Measurements from ENCODE around the gene NFATC2. TPM values are rescaled to one million over a fixed set of nuclear protein-coding genes. Genes with fewer than 3 reads are reported as not detected.

The NFATC2 gene
- total RNA-seq, 1 donor from 2014 or later: 4.2 TPM

DNA sequence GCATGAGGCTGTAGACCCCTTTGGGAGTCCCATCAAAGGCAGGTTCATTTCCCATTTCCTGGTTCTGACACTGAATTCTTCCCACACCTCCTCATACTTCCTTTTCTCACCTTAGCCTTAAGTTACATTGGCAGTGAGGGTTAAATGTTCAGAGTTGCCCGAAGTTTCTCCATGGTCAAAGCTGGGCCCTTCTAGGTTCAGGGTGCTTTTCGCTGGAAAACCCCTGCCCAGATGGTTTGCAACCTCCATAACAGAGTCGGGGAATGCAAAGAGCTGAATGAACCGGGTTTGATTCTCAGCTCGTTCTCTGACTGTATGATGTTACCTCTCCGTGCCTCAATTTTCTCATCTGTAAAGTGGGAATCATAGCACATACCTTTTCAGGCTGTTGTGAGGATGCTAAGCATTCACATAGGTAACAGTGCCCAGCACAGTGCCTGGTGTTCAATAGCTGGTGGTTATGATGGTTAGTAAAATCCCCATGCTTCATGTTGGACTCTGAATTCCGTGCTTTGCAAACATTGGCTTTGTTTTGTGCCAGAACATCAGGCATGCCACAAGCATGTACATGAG is 149.8 kb downstream of the NFATC2 start:
- Histone ChIP-seq H3K4me1 (peaks cover 75% of the 10 kb centered on the region), H3K27me3 (ENCODE audit: low read depth) (no peaks in the 10 kb centered on the region), H3K4me3 (no peak overlapping the region), H3K36me3 (no peaks in the 10 kb centered on the region), H3K27ac (replicated peaks) (peak overlapping the region; percentile 63), H3K9me3 (replicated peaks) (no peaks in the 10 kb centered on the region)
- intact Hi-C loops (cut with micrococcal nuclease): no loop called here
- DNase-seq: no peak
- TF ChIP-seq, protein P1, sequence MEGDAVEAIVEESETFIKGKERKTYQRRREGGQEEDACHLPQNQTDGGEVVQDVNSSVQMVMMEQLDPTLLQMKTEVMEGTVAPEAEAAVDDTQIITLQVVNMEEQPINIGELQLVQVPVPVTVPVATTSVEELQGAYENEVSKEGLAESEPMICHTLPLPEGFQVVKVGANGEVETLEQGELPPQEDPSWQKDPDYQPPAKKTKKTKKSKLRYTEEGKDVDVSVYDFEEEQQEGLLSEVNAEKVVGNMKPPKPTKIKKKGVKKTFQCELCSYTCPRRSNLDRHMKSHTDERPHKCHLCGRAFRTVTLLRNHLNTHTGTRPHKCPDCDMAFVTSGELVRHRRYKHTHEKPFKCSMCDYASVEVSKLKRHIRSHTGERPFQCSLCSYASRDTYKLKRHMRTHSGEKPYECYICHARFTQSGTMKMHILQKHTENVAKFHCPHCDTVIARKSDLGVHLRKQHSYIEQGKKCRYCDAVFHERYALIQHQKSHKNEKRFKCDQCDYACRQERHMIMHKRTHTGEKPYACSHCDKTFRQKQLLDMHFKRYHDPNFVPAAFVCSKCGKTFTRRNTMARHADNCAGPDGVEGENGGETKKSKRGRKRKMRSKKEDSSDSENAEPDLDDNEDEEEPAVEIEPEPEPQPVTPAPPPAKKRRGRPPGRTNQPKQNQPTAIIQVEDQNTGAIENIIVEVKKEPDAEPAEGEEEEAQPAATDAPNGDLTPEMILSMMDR (IDR thresholded peaks at IDR 0.05; ENCODE audit: borderline replicate concordance): no peak

DNA sequence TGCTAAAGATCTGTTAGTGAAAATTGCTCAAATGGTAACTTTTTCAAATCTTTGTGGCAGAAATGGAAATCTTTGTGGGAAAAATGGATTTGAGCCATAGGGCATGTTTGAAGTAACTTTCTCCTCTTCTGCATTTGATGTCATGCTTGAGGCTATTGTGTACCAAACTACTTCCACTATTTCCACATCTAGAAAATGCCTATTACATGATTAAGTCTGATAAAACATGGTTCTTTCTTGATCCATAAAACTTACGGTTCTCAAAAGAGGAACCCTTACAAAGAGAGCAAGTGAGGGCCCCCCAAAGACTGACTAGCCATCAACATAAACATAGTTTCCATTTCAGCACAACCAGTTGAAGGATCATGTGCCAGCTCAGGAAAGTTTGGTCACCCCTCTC is 150.6 kb downstream of the NFATC2 start:
- Histone ChIP-seq H3K36me3 (no peaks in the 10 kb centered on the region), H3K4me3 (no peak overlapping the region), H3K9me3 (replicated peaks) (no peaks in the 10 kb centered on the region), H3K27ac (replicated peaks) (no peak overlapping the region), H3K27me3 (ENCODE audit: low read depth) (no peaks in the 10 kb centered on the region), H3K4me1 (peaks cover 67% of the 10 kb centered on the region)
- DNase-seq: no peak
- TF ChIP-seq, protein P1 (IDR thresholded peaks at IDR 0.05; ENCODE audit: borderline replicate concordance): no peak
- intact Hi-C loops (cut with micrococcal nuclease): no loop called here

DNA sequence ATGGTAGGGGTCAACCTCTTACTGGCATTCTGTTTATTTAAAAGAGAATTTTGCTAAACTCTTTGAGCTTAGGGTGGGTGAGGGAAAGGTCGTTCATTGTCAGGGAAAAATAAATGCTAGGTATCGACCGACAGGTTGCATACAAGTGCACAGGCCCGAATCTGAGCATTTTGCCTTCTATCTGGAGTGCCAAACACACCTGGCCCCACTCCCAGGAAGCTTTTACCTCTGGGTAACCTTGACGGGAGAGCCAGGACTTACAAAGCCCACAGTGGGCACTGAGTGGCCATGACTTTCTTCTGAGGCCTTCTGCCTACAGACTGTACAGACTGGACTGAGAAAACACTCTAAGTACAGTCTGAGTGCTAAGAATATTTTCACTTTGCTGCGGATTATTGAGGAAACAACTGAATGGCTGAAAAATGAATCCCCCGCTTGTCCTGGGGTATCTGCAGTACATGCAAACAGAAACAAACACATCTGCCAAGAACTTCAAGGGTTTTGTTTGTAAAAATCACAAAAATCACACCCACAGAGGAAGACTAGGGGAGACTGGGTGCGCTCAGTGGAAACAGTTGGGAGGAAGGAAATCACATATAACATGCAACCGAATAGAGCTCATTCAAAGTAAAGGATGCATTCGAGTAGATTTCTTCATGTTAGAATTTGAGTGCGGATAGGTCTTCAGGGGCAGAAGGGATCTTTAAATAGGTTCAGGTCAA is 152.8 kb downstream of the NFATC2 start:
- Histone ChIP-seq H3K9me3 (replicated peaks) (no peaks in the 10 kb centered on the region), H3K27ac (replicated peaks) (peak overlapping the region; percentile 82), H3K4me3 (no peak overlapping the region), H3K36me3 (no peaks in the 10 kb centered on the region), H3K4me1 (peaks cover 48% of the 10 kb centered on the region), H3K27me3 (ENCODE audit: low read depth) (no peaks in the 10 kb centered on the region)
- intact Hi-C loops (cut with micrococcal nuclease): no loop called here
- DNase-seq: no peak
- TF ChIP-seq, protein P1 (IDR thresholded peaks at IDR 0.05; ENCODE audit: borderline replicate concordance): no peak

DNA sequence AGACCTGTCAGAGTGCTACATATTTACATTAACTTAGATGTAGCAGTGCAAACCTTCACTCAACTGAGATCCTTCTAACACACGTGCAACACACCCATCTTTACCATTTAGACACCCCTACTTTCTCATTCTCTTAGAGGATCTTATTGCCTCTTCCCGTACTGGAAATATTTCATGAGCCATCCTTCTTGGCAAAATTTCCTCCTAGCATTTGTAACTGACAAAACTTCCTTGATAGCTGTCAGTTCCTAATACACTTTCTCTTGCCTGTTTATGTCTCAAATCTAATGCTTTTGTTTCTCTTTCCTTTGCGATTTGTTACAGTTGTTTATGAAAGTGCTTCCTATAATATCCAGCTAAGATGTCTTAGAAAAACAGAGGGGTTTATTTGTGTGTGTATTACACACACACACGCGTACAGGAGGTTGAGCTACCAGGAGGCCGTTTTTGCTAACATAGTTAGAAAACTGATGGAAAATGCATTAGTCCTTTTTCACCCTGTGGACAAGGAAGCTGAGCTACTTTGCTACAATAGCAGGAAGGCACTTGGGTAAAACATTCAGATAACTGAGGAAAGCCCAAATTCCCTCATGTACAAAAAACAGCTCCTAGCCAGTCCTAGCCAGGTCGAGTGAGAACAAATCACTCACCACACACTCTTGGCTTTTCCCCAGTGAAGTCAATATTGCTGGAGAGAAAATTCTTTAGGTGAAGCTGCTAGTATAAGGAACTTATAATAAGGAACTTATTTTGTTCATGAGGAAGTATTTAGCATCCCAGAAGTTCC is 153.6 kb downstream of the NFATC2 start:
- Histone ChIP-seq H3K4me1 (peaks cover 40% of the 10 kb centered on the region), H3K27me3 (ENCODE audit: low read depth) (no peaks in the 10 kb centered on the region), H3K27ac (replicated peaks) (peak overlapping the region; percentile 82), H3K9me3 (replicated peaks) (no peaks in the 10 kb centered on the region), H3K4me3 (no peak overlapping the region), H3K36me3 (no peaks in the 10 kb centered on the region)
- DNase-seq: no peak
- intact Hi-C loops (cut with micrococcal nuclease): no loop called here
- TF ChIP-seq, protein P1 (IDR thresholded peaks at IDR 0.05; ENCODE audit: borderline replicate concordance): no peak

DNA sequence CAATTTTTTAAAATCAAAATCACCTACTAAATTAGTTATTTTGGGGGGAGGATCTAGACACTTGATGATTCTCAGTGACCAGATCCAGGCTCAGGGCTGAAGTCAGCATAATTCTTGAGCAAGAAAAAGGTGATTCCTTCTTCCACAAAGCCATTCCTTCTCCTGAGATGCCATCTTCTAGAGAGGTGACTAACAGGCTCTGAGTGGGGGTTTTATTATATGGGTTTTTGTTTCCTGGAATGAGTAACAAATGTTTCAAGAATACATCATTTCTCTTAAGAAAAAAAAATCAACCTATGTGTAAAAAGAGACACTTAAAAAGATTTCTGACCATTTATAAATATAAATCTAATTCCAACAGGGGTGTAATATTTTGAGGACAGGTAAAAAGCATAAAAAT is 154.3 kb downstream of the NFATC2 start:
- no peaks in the 10 kb centered on the region for H3K36me3 ChIP-seq
- no peak for DNase-seq
- H3K4me3 ChIP-seq: no peak overlapping the region
- H3K9me3 ChIP-seq (replicated peaks): no peaks in the 10 kb centered on the region
- TF ChIP-seq, protein P1 (IDR thresholded peaks at IDR 0.05; ENCODE audit: borderline replicate concordance): no peak
- H3K4me1 ChIP-seq: peaks cover 36% of the 10 kb centered on the region
- peak overlapping the region; percentile 82 for H3K27ac ChIP-seq (replicated peaks)
- intact Hi-C loops (cut with micrococcal nuclease): no loop called here
- H3K27me3 ChIP-seq (ENCODE audit: low read depth): no peaks in the 10 kb centered on the region
